Tibial nerve (tissue), 3 donors: ENCODE measurements around the gene SH2D3C.

Source experiments
- POLR2A ChIP-seq, 2 donors: fragments of 450-650 bp; IDR thresholded peaks; one replicate each; pipeline ENCODE4 v1.6.1; 2017; ENCODE audit warnings: antibody characterized with exemption in 2 of 2, mild to moderate bottlenecking in 2 of 2, moderate library complexity in 2 of 2
- TF ChIP-seq, protein P1 (sequence below), 5 experiments: fragments of 200-600 bp in 3 of 5; fragments of 450-650 bp in 2 of 5; sonication (generic) in 3 of 5; IDR thresholded peaks; one replicate each; pipeline ENCODE4 v1.5.1; 2016 to 2019; ENCODE audit warnings: antibody characterized with exemption in 5 of 5, mild to moderate bottlenecking in 3 of 5, moderate library complexity in 2 of 5

DNA sequence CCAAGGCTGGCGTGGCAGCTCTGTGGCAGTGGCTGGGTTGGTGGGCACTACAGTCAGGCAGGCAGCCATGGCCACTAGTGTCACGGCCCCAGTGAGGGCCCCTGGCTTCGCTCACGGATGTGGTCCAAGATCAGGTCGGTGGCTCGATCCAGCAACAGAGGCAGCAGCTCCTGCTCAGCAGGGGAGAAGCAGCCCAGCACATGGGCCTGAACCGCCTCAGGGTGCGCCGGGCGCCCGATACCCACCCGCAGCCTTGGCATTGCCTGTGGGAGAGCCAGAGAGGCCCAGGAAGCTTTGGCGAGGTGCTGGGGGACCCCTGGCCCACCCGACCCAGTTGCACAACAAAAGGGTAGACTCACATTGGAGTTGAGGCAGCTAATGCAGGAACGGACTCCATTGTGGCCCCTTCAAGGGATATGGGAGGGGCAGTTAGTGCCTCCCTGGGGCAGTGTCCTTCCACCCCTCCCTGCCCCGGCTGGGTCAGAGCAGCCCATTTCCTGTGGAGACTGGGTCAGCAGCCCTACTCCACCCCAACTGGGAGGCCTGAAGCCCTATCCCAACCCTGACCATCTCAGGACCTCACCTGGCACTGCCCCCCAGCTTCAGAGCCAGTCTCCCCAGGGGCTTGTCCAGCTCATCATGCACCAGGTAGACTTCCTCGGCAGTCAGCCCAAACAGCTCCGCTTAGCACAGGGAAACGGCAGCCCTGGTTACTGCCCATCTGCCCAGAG, 64.3 kb downstream of the SH2D3C start:
- TF ChIP-seq, protein P1, sequence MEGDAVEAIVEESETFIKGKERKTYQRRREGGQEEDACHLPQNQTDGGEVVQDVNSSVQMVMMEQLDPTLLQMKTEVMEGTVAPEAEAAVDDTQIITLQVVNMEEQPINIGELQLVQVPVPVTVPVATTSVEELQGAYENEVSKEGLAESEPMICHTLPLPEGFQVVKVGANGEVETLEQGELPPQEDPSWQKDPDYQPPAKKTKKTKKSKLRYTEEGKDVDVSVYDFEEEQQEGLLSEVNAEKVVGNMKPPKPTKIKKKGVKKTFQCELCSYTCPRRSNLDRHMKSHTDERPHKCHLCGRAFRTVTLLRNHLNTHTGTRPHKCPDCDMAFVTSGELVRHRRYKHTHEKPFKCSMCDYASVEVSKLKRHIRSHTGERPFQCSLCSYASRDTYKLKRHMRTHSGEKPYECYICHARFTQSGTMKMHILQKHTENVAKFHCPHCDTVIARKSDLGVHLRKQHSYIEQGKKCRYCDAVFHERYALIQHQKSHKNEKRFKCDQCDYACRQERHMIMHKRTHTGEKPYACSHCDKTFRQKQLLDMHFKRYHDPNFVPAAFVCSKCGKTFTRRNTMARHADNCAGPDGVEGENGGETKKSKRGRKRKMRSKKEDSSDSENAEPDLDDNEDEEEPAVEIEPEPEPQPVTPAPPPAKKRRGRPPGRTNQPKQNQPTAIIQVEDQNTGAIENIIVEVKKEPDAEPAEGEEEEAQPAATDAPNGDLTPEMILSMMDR (IDR thresholded peaks at IDR 0.05) = no peak
- no peak for TF ChIP-seq POLR2A (IDR thresholded peaks at IDR 0.05)
